ENCODE results near the gene CERK.

The CERK gene

GRCh38 chr22:46665751-46666280 lies 72.2 kb downstream of the CERK start:
- no peak overlapping the region for H3K27ac Mint-ChIP-seq
- H3K36me3 Mint-ChIP-seq, result peaks cover 19% of the 10 kb centered on the region
- peaks cover 18% of the 10 kb centered on the region for H3K4me1 Mint-ChIP-seq
- H3K9me3 Mint-ChIP-seq, result no peaks in the 10 kb centered on the region
- no peak for ATAC-seq
- no peak for DNase-seq (ENCODE audit: low spot score in 2 of 2)
- H3K4me3 Mint-ChIP-seq, result no peak overlapping the region

- Mint-ChIP-seq H3K9me3 (no peaks in the 10 kb centered on the region), H3K4me1 (peaks cover 24% of the 10 kb centered on the region), H3K36me3 (peaks cover 19% of the 10 kb centered on the region), H3K27ac (peak overlapping the region; percentile 29), H3K4me3 (no peak overlapping the region)
- DNase-seq (ENCODE audit: low spot score in 2 of 2) (no peak), ATAC-seq (no peak)
Measured at GRCh38 chr22:46665151-46665695, 72.8 kb downstream of the CERK start.

- Mint-ChIP-seq H3K4me3 (no peak overlapping the region), H3K9me3 (no peaks in the 10 kb centered on the region), H3K4me1 (peaks cover 23% of the 10 kb centered on the region), H3K36me3 (peaks cover 12% of the 10 kb centered on the region), H3K27ac (peak overlapping the region; percentile 29)
- DNase-seq (ENCODE audit: low spot score in 2 of 2) (no peak), ATAC-seq (no peak)
Measured at GRCh38 chr22:46664301-46664855, 73.7 kb downstream of the CERK start.

GRCh38 chr22:46663436-46664100 lies 74.5 kb downstream of the CERK start:
- peaks cover 23% of the 10 kb centered on the region for H3K4me1 Mint-ChIP-seq
- H3K36me3 Mint-ChIP-seq, result peaks cover 11% of the 10 kb centered on the region
- no peaks in the 10 kb centered on the region for H3K9me3 Mint-ChIP-seq
- no peak overlapping the region for H3K4me3 Mint-ChIP-seq
- H3K27ac Mint-ChIP-seq, result no peak overlapping the region
- no peak for ATAC-seq
- no peak for DNase-seq (ENCODE audit: low spot score in 2 of 2)

GRCh38 chr22:46663001-46663400 lies 75.1 kb downstream of the CERK start:
- Mint-ChIP-seq H3K27ac (no peak overlapping the region), H3K4me3 (no peak overlapping the region), H3K9me3 (no peaks in the 10 kb centered on the region), H3K36me3 (peaks cover 11% of the 10 kb centered on the region), H3K4me1 (peaks cover 23% of the 10 kb centered on the region)
- ATAC-seq, result no peak
- DNase-seq (ENCODE audit: low spot score in 2 of 2), result no peak

GRCh38 chr22:46662226-46662625 lies 75.8 kb downstream of the CERK start:
- peaks cover 28% of the 10 kb centered on the region for H3K4me1 Mint-ChIP-seq
- H3K27ac Mint-ChIP-seq, result peak overlapping the region; percentile 87
- no peaks in the 10 kb centered on the region for H3K9me3 Mint-ChIP-seq
- ATAC-seq (no peak), DNase-seq (ENCODE audit: low spot score in 2 of 2) (no peak)
- peaks cover 11% of the 10 kb centered on the region for H3K36me3 Mint-ChIP-seq
- H3K4me3 Mint-ChIP-seq, result peak overlapping the region; percentile 24

- H3K27ac Mint-ChIP-seq, result peak overlapping the region; percentile 87
- H3K4me3 Mint-ChIP-seq, result peak overlapping the region; percentile 24
- DNase-seq (ENCODE audit: low spot score in 2 of 2) (peak; percentile 33 to 64), ATAC-seq (peak; percentile 88)
- H3K9me3 Mint-ChIP-seq, result no peaks in the 10 kb centered on the region
- H3K4me1 Mint-ChIP-seq, result peaks cover 35% of the 10 kb centered on the region
- peaks cover 11% of the 10 kb centered on the region for H3K36me3 Mint-ChIP-seq
Measured at GRCh38 chr22:46661221-46661851, 76.7 kb downstream of the CERK start.

- peaks cover 5% of the 10 kb centered on the region for H3K36me3 Mint-ChIP-seq
- ATAC-seq (peak; percentile 17), DNase-seq (ENCODE audit: low spot score in 2 of 2) (no peak)
- H3K27ac Mint-ChIP-seq, result peak overlapping the region; percentile 87
- no peaks in the 10 kb centered on the region for H3K9me3 Mint-ChIP-seq
- peaks cover 35% of the 10 kb centered on the region for H3K4me1 Mint-ChIP-seq
- peak overlapping the region; percentile 24 for H3K4me3 Mint-ChIP-seq
Measured at GRCh38 chr22:46660604-46661201, 77.3 kb downstream of the CERK start.

- Mint-ChIP-seq H3K36me3 (no peaks in the 10 kb centered on the region), H3K9me3 (no peaks in the 10 kb centered on the region), H3K27ac (peak overlapping the region; percentile 87), H3K4me1 (peaks cover 37% of the 10 kb centered on the region), H3K4me3 (no peak overlapping the region)
- DNase-seq (ENCODE audit: low spot score in 2 of 2) (no peak), ATAC-seq (no peak)
Measured at GRCh38 chr22:46659791-46660186, 78.3 kb downstream of the CERK start.

- Mint-ChIP-seq H3K4me3 (no peak overlapping the region), H3K36me3 (no peaks in the 10 kb centered on the region), H3K27ac (peak overlapping the region; percentile 70), H3K4me1 (peaks cover 40% of the 10 kb centered on the region), H3K9me3 (no peaks in the 10 kb centered on the region)
- ATAC-seq (no peak), DNase-seq (ENCODE audit: low spot score in 2 of 2) (no peak)
Measured at GRCh38 chr22:46659059-46659790, 78.8 kb downstream of the CERK start.

GRCh38 chr22:46657996-46658947 lies 79.8 kb downstream of the CERK start:
- Mint-ChIP-seq H3K9me3 (no peaks in the 10 kb centered on the region), H3K4me3 (no peak overlapping the region), H3K36me3 (no peaks in the 10 kb centered on the region), H3K4me1 (peaks cover 41% of the 10 kb centered on the region), H3K27ac (peak overlapping the region; percentile 70)
- no peak for DNase-seq (ENCODE audit: low spot score in 2 of 2)
- ATAC-seq, result no peak

- peak overlapping the region; percentile 82 for H3K27ac Mint-ChIP-seq
- no peaks in the 10 kb centered on the region for H3K36me3 Mint-ChIP-seq
- DNase-seq (ENCODE audit: low spot score in 2 of 2) (no peak), ATAC-seq (no peak)
- H3K9me3 Mint-ChIP-seq, result no peaks in the 10 kb centered on the region
- H3K4me3 Mint-ChIP-seq, result no peak overlapping the region
- H3K4me1 Mint-ChIP-seq, result peaks cover 47% of the 10 kb centered on the region
Measured at GRCh38 chr22:46657655-46657953, 80.4 kb downstream of the CERK start.

- Mint-ChIP-seq H3K27ac (peak overlapping the region; percentile 82), H3K4me3 (no peak overlapping the region), H3K4me1 (peaks cover 52% of the 10 kb centered on the region), H3K9me3 (no peaks in the 10 kb centered on the region), H3K36me3 (no peaks in the 10 kb centered on the region)
- no peak for ATAC-seq
- DNase-seq (ENCODE audit: low spot score in 2 of 2), result no peak
Measured at GRCh38 chr22:46656856-46657654, 81.0 kb downstream of the CERK start.
